Left lung (tissue), 10 donors: ENCODE measurements around the gene GSTM4. TPM values are rescaled to one million over a fixed set of nuclear protein-coding genes. Genes with fewer than 3 reads are reported as not detected.

Experiments used
- ATAC-seq: fragments of 200-7000 bp; cut with Tn5 transposase; one replicate; pipeline ENCODE4 v1.9.1; 2020; ENCODE audit warnings: moderate library complexity
- DNase-seq, 4 donors: peaks; one replicate each; pipeline ENCODE4 v3.0.0-alpha.2; 2013 to 2020
- H3K27ac ChIP-seq, 2 donors: fragments of 200-600 bp; sonication (generic) in 1 of 2; one replicate each; pipeline versions ENCODE4 v1.5.0 to v1.8.0; 2020 to 2021
- H3K27me3 ChIP-seq, 2 donors: fragments of 200-600 bp; sonication (generic) in 1 of 2; one replicate each; pipeline versions ENCODE4 v1.5.0 to v1.8.0; 2020 to 2021
- H3K36me3 ChIP-seq, 2 donors: fragments of 200-600 bp; sonication (generic) in 1 of 2; one replicate each; pipeline versions ENCODE4 v1.5.0 to v1.8.0; 2020 to 2021
- H3K4me1 ChIP-seq, 2 donors: fragments of 200-600 bp; one replicate each; pipeline ENCODE4 v1.8.0; 2021
- H3K4me3 ChIP-seq, 2 donors: fragments of 200-600 bp; sonication (generic) in 1 of 2; one replicate each; pipeline versions ENCODE4 v1.5.0 to v1.8.0; 2020 to 2021; ENCODE audit warnings: mild to moderate bottlenecking in 1 of 2
- H3K9me3 ChIP-seq, 2 donors: fragments of 200-600 bp; sonication (generic) in 1 of 2; one replicate each; pipeline versions ENCODE4 v1.5.0 to v1.8.0; 2020 to 2021
- CTCF ChIP-seq, 2 donors: fragments of 200-600 bp; sonication (generic) in 1 of 2; IDR thresholded peaks; one replicate each; pipeline versions ENCODE4 v1.5.0 to v1.8.0; 2021; ENCODE audit warnings: antibody characterized with exemption in 2 of 2
- intact Hi-C, 2 donors: fragments of 100-400 bp; cut with DNase I; formaldehyde crosslinking; loops; one replicate each; pipeline versions ENCODE4 v1.11.2 to v1.14.2; 2022
- polyA plus RNA-seq, 6 donors: library from polyadenylated mRNA; unstranded; fragments of 120-200 nt; gene quantifications; one replicate each; pipeline ENCODE4 v1.2.1, GENCODE V29; 2013; ENCODE audit not compliant: insufficient read length in 6 of 6
- total RNA-seq, 2 donors: library from RNA; stranded (reverse); fragmentation: NEBNext Ultra II Directional; extraction: Animal tissue kit (Norgen Biotek cat#: 25700); gene quantifications; one replicate each; pipeline ENCODE4 v1.2.1, GENCODE V29; 2021
- donor health status: DM: no; HTN: yes; CAD: no.
- donor health status: DM: no; HTN: no; CAD: no.

GSTM4 gene
- total and polyA plus RNA-seq, 8 donors = 20.2 to 37.2 (median 28.9) TPM

- no peak for TF ChIP-seq CTCF (IDR thresholded peaks at IDR 0.05)
- intact Hi-C loops = loop anchor here in 1 of 2 donors (5.0 kb wide), 1 partner anchor 77 kb away; the partner anchor contains the start of gene GNAI3
- H3K27ac ChIP-seq = peak overlapping the region in 1 of 2 donors; percentile 20
- no peaks in the 10 kb centered on the region for H3K9me3 ChIP-seq
- no peak for DNase-seq
- ATAC-seq = no peak
- peaks cover 7 to 42% of the 10 kb centered on the region in 2 donors for H3K4me1 ChIP-seq
- H3K4me3 ChIP-seq = no peak overlapping the region
- no peaks in the 10 kb centered on the region for H3K27me3 ChIP-seq
- peaks cover 0 to 43% of the 10 kb centered on the region in 2 donors for H3K36me3 ChIP-seq
Measured at GRCh38 chr1:109624201-109625010, 31.5 kb upstream of the GSTM4 start.

GRCh38 chr1:109625176-109625575 lies 30.7 kb upstream of the GSTM4 start:
- Histone ChIP-seq H3K27ac (no peak overlapping the region), H3K9me3 (no peaks in the 10 kb centered on the region), H3K27me3 (no peaks in the 10 kb centered on the region), H3K36me3 (peaks cover 0 to 51% of the 10 kb centered on the region in 2 donors), H3K4me3 (no peak overlapping the region), H3K4me1 (peaks cover 7 to 38% of the 10 kb centered on the region in 2 donors)
- TF ChIP-seq CTCF (IDR thresholded peaks at IDR 0.05) = no peak
- DNase-seq (no peak), ATAC-seq (no peak)
- intact Hi-C loops = no loop called here

- Histone ChIP-seq H3K27ac (no peak overlapping the region), H3K9me3 (no peaks in the 10 kb centered on the region), H3K4me1 (peaks cover 7 to 38% of the 10 kb centered on the region in 2 donors), H3K4me3 (no peak overlapping the region), H3K27me3 (no peaks in the 10 kb centered on the region), H3K36me3 (peaks cover 0 to 55% of the 10 kb centered on the region in 2 donors)
- no peak for TF ChIP-seq CTCF (IDR thresholded peaks at IDR 0.05)
- ATAC-seq (no peak), DNase-seq (peak in 1 of 4 donors; percentile 58)
- intact Hi-C loops = no loop called here
Measured at GRCh38 chr1:109625601-109626560, 30.0 kb upstream of the GSTM4 start.

DNA sequence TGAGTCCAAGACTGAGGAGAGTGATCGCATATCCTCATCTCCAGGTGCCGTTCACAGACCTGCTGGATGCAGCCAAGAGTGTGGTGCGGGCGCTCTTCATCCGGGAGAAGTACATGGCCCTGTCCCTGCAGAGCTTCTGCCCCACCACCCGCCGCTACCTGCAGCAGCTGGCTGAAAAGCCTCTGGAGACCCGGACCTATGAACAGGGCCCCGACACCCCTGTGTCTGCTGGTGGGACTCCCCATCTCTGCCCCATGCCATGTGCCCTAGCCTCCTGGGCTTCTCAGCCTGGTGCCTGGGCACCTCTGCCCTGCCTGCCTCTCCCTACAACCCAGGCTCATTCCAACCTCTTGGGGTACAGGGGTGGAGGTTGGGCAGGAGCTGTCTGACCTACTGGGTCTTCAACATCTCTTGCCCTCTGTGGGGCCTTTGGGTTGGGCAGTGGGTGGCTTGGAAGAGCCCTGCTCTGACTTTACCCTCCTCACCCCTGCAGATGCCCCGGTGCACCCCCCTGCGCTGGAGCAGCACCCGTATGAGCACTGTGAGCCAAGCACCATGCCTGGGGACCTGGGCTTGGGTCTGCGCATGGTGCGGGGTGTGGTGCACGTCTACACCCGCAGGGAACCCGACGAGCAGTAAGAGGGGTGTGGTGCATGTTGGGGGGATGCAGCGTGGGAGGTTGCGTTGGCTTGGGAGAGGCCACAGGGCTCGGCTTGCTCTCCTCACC lies 29.1 kb upstream of the GSTM4 start:
- H3K4me3 ChIP-seq = no peak overlapping the region
- ATAC-seq = no peak
- H3K27me3 ChIP-seq = no peaks in the 10 kb centered on the region
- H3K27ac ChIP-seq = no peak overlapping the region
- DNase-seq = peak in 1 of 4 donors; percentile 62
- H3K36me3 ChIP-seq = peaks cover 0 to 65% of the 10 kb centered on the region in 2 donors
- TF ChIP-seq CTCF (IDR thresholded peaks at IDR 0.05) = no peak
- no peaks in the 10 kb centered on the region for H3K9me3 ChIP-seq
- peaks cover 3 to 29% of the 10 kb centered on the region in 2 donors for H3K4me1 ChIP-seq
- intact Hi-C loops = no loop called here
